Muscle of arm (tissue), 14 donors: ENCODE data around the gene TARS1. TPM values are rescaled to one million over a fixed set of nuclear protein-coding genes. Genes with fewer than 3 reads are reported as not detected.

Experiments used
- DNase-seq: peaks from one replicate; pipeline ENCODE4 v3.0.0-alpha.2; 2013
- long read RNA-seq, 11 donors: transcript quantifications; one replicate each; lab custom pipeline, GENCODE V29; 2026
- polyA plus RNA-seq, 12 donors: library from polyadenylated mRNA; unstranded; fragments of 120-200 nt; gene quantifications; one replicate each; pipeline ENCODE4 v1.2.1, GENCODE V29; 2013; ENCODE audit not compliant: insufficient read length in 12 of 12

TARS1 gene
- 100 to 1,000 TPM in 2 of 12 donors, 10 to 100 TPM in 9, not detected in 1; 69.0 to 120 (median 81.0) TPM for polyA plus RNA-seq
- long read RNA-seq, donor 1, full-length matches to known transcripts: 13 of 22 reads
- long read RNA-seq, donor 1, partial matches to known transcripts: 9 of 22 reads
- long read RNA-seq, donor 1, other reads (novel, unspliced or antisense): 0 of 22 reads
- long read RNA-seq, donor 2, full-length matches to known transcripts: 26 of 31 reads
- long read RNA-seq, donor 2, partial matches to known transcripts: 5 of 31 reads
- long read RNA-seq, donor 2, other reads (novel, unspliced or antisense): 0 of 31 reads
- long read RNA-seq, donor 3, full-length matches to known transcripts: 5 of 5 reads
- long read RNA-seq, donor 3, partial matches to known transcripts: 0 of 5 reads
- long read RNA-seq, donor 3, other reads (novel, unspliced or antisense): 0 of 5 reads
- long read RNA-seq, donor 4, full-length matches to known transcripts: 2 of 2 reads
- long read RNA-seq, donor 4, partial matches to known transcripts: 0 of 2 reads
- long read RNA-seq, donor 4, other reads (novel, unspliced or antisense): 0 of 2 reads
- long read RNA-seq, donor 5, full-length matches to known transcripts: 26 of 26 reads
- long read RNA-seq, donor 5, partial matches to known transcripts: 0 of 26 reads
- long read RNA-seq, donor 5, other reads (novel, unspliced or antisense): 0 of 26 reads
- long read RNA-seq, donor 6, full-length matches to known transcripts: 7 of 7 reads
- long read RNA-seq, donor 6, partial matches to known transcripts: 0 of 7 reads
- long read RNA-seq, donor 6, other reads (novel, unspliced or antisense): 0 of 7 reads
- long read RNA-seq, donor 7, full-length matches to known transcripts: 7 of 7 reads
- long read RNA-seq, donor 7, partial matches to known transcripts: 0 of 7 reads
- long read RNA-seq, donor 7, other reads (novel, unspliced or antisense): 0 of 7 reads
- long read RNA-seq, donor 8, full-length matches to known transcripts: 24 of 24 reads
- long read RNA-seq, donor 8, partial matches to known transcripts: 0 of 24 reads
- long read RNA-seq, donor 8, other reads (novel, unspliced or antisense): 0 of 24 reads
- long read RNA-seq, donor 9, full-length matches to known transcripts: 7 of 7 reads
- long read RNA-seq, donor 9, partial matches to known transcripts: 0 of 7 reads
- long read RNA-seq, donor 9, other reads (novel, unspliced or antisense): 0 of 7 reads
- long read RNA-seq, donor 10, full-length matches to known transcripts: 12 of 12 reads
- long read RNA-seq, donor 10, partial matches to known transcripts: 0 of 12 reads
- long read RNA-seq, donor 10, other reads (novel, unspliced or antisense): 0 of 12 reads
- long read RNA-seq, donor 11, full-length matches to known transcripts: 11 of 11 reads
- long read RNA-seq, donor 11, partial matches to known transcripts: 0 of 11 reads
- long read RNA-seq, donor 11, other reads (novel, unspliced or antisense): 0 of 11 reads

- peak; percentile 100 for DNase-seq
Measured at GRCh38 chr5:33440482-33441240, at the start of gene TARS1. Gene TARS1 (plus strand): TSS chr5:33440965. CDS start chr5:33441087, 122 bp downstream.

GRCh38 chr5:33398501-33398900 is 42.3 kb upstream of the TARS1 start:
- no peak for DNase-seq

GRCh38 chr5:33400675-33401074 is 40.1 kb upstream of the TARS1 start:
- DNase-seq: no peak

DNA sequence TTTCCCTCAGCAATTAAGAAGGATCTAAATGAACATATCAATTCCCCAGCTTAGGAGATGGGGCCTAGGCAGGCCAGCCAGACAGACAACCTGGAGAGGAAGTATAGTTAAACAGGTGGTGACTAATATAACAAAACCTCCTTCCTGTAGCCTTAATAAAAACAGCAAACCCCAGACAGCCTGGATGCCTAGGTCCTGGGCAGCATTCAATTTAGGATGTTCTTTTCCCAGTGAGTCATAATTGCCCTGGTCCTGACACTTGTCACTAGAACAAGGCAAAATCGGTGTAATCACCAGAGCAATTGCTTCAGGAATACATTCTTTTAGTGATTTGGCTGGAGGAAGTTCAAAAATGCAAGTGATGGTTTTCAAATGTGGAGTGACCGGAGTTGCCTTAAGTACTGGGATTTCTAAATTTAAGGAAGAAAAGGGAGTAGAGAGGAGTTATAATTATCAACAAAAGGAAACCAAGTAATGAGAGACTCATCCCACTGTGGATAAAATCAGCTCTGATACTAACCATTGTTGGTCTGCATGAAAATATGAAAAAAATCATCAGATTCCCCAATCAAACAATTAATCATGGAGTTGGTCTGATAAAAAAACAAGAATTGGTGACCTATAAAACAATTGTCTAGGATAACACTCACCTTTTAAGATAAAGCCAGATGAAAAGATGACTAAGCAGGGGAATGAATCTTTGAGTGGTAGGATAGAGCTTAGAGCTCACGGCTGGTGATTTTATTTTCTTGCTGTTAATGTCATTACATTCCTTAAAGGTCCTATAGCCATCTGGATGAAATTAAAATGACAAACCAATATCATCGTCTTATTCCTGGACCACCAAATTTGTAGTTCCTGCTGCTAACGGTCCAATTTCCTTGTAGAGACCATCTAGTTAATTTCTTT is 39.0 kb upstream of the TARS1 start:
- DNase-seq: no peak

- no peak for DNase-seq
Measured at GRCh38 chr5:33403187-33403586, 37.6 kb upstream of the TARS1 start.

GRCh38 chr5:33408816-33409215 is 31.9 kb upstream of the TARS1 start:
- DNase-seq: peak; percentile 74

GRCh38 chr5:33409435-33410170 is 31.2 kb upstream of the TARS1 start:
- peak; percentile 48 for DNase-seq

GRCh38 chr5:33410221-33410620 is 30.5 kb upstream of the TARS1 start:
- DNase-seq: no peak

- no peak for DNase-seq
Measured at GRCh38 chr5:33411498-33411897, 29.3 kb upstream of the TARS1 start.

- DNase-seq: no peak
Measured at GRCh38 chr5:33415811-33416354, 24.9 kb upstream of the TARS1 start.

- DNase-seq: no peak
Measured at GRCh38 chr5:33417632-33418031, 23.1 kb upstream of the TARS1 start.

GRCh38 chr5:33420946-33421345 is 19.8 kb upstream of the TARS1 start:
- no peak for DNase-seq

DNA sequence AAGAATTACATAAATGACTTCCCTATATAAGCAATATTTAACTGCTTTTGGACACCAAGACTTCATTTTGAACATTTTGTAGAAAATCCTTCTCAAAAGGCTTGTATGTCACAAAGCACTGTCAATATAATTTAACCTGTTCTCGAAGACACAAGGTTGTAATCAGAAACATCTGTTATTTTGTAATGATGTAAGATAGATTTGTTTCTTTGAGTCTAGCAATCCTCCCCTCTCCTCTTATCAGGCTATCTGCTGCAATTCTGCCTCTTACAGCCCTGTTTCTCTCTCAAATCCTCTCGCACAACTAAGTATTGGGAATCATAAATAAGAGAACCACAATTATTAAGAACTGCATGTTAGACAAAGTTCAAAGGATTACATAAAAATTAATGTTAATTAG is 18.6 kb upstream of the TARS1 start:
- no peak for DNase-seq

- DNase-seq: peak; percentile 56
Measured at GRCh38 chr5:33423018-33423630, 17.6 kb upstream of the TARS1 start.

DNA sequence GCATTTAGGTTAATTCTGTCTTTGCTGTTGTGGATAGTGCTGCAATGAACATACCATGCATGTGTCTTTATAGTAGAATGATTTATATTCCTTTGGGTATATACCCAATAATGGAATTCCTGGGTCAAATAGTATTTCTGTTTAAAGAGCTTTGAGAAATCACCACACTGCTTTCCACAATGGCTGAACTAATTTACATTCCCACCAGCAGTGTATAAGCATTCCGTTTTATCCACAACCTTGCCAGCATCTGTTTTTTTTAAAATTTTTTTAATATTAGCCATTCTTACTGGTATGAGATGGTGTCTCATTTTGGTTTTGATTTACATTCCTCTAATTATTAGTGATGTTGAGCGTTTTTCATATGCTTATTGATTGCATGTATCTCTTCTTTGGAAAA is 15.5 kb upstream of the TARS1 start:
- DNase-seq: no peak

DNA sequence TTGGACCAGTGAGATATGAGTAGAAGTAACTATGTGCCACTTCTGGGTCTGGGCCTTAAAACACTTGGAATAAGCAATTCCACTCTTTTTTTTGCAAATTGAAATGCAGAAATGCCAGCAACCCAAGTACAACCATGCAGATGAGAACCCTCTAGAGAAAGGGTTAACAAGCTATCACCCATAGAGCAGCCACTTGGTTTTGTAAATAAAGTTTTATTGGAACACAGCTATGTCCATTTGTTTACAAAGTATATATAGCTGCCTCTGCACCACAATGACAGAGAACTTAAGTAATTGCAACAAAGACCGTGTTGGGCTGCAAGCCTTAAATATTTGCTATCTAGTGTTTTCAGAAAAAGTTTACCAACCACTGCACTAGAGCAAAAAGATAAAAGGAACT is 9.8 kb upstream of the TARS1 start:
- DNase-seq: no peak

GRCh38 chr5:33432656-33433055 is 8.1 kb upstream of the TARS1 start:
- DNase-seq: no peak
